ENCODE measurements around the gene SRGAP3.

- TF ChIP-seq POLR2A (IDR thresholded peaks at IDR 0.05) (no peak), CTCF (IDR thresholded peaks at IDR 0.05) (no peak), POLR2AphosphoS5 (IDR thresholded peaks at IDR 0.05) (no peak)
These were observed 94.4 kb downstream of the SRGAP3 start for GRCh38 chr3:9155028-9155427.
